Measurements from ENCODE around the gene RPL22. TPM values are rescaled to one million over a fixed set of nuclear protein-coding genes. Genes with fewer than 3 reads are reported as not detected.

Gene RPL22
- total and polyA plus RNA-seq, 2 of the 4 experiments (the other 2 are of a cell fraction), result 26.2 to 131 TPM

DNA sequence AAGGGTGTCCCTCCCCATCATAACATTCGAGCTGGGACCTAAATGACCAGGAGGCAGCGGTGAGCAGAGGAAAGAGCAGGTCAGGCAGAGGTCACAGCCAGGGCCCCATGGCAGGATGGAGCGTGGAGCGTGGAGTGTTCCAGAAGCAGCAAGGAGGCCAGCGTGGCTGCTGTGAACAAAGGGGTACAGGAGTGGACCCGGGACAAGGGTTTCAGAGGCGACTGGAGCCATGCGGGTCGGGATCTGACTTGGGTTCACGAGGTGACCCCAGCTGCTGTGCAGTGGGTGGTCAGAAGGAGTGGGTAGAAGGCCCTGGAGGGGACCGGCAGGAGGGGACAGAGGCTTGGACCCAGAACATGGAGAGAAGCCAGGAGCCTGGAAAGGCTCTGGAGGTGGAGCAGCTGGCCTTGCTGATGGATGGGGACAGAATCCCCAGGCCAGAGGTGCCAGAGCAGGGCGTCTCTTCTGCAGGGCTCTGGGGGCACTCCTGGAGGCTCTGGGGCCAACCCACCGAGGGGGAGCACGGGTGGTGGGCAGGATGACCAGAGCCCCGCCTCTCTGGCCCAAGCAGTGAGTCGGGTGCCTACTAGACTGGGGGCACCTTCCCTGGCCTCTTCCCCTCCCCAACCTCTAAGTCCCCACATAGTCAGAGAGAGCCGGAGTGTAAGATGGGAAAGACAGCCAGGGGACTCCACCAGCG is 21.6 kb downstream of the RPL22 start:
- Histone ChIP-seq H3K56ac (ENCODE audit: extremely low read depth, insufficient read depth, low read length) (no peak overlapping the region), H3K27ac (ENCODE audit: insufficient read depth, low read length) (no peak overlapping the region), H2AK9ac (replicated peaks; ENCODE audit: low read depth, low read length, poor library complexity) (no peak overlapping the region), H3K9me1 (ENCODE audit: insufficient read depth, low read length) (no peaks in the 10 kb centered on the region), H2BK20ac (ENCODE audit: low read depth, low read length) (no peak overlapping the region), H3K14ac (replicated peaks; ENCODE audit: low read depth, low read length) (no peak overlapping the region), H2BK120ac (ENCODE audit: low read depth, low read length) (no peak overlapping the region), H3K79me1 (ENCODE audit: low read depth in 1 of 2, low read length in 2 of 2) (no peaks in the 10 kb centered on the region), H3K36me3 (ENCODE audit: control insufficient read depth, insufficient read depth, low read length) (no peaks in the 10 kb centered on the region), H2BK15ac (ENCODE audit: low read depth, low read length) (no peak overlapping the region), H2AFZ (replicated peaks; ENCODE audit: low read length, poor library complexity) (no peak overlapping the region), H3K9ac (ENCODE audit: low read depth, low read length) (no peak overlapping the region), H4K5ac (ENCODE audit: low read depth, low read length) (no peak overlapping the region), H4K8ac (ENCODE audit: low read depth in 2 of 2, low read length in 2 of 2) (no peak overlapping the region), H3K9me3 (ENCODE audit: control insufficient read depth, insufficient read depth, low read length) (no peaks in the 10 kb centered on the region; the same call in 1 of the 2 replicates), H4K20me1 (ENCODE audit: insufficient read depth, low read length) (peaks cover 11% of the 10 kb centered on the region), H2AK5ac (ENCODE audit: low read depth, low read length) (no peak overlapping the region), H3K23ac (ENCODE audit: low read depth, low read length) (no peak overlapping the region), H3K4me3 (ENCODE audit: insufficient read depth, low read depth, low read length) (no peak overlapping the region), H3K4me2 (ENCODE audit: low read depth, low read length) (no peak overlapping the region), H3K27me3 (ENCODE audit: control insufficient read depth, insufficient read depth, low read length) (peaks cover 51% of the 10 kb centered on the region), H3K18ac (ENCODE audit: low read depth, low read length) (no peak overlapping the region), H4K91ac (ENCODE audit: insufficient read depth, low read depth, low read length) (no peak overlapping the region), H3K4ac (ENCODE audit: low read depth, low read length) (no peak overlapping the region), H3K4me1 (ENCODE audit: control insufficient read depth, insufficient read depth, low read length) (peaks cover 2% of the 10 kb centered on the region; the same call in 1 of the 2 replicates), H2BK5ac (ENCODE audit: low read depth, low read length, poor library complexity, severe bottlenecking) (no peak overlapping the region)
- dilution Hi-C loops (cut with HindIII; ENCODE audit: low sequenced_read_pairs, unreplicated experiment) (no loop called here), in situ Hi-C loops (cut with MboI; ENCODE audit: low sequenced_read_pairs) (no loop called here), intact Hi-C loops (cut with micrococcal nuclease) (no loop called here)
- ChIA-PET POLR2A (ENCODE audit: unreplicated experiment) (no interaction called here), CTCF (no interaction called here)
- 71% methylated on average over 7 of the region's 18 CpGs; no CpG with 5 or more reads in 1 of the 2 experiments for WGBS, 2 experiments (ENCODE audit: extremely low coverage in 2 of 2, insufficient read length in 1 of 2)
- no peak for DNase-seq
- no TSS peak for BruUV-seq (replicated peaks)
- ATAC-seq (ENCODE audit: low read depth), result no peak
- TF ChIP-seq SMC3 (IDR thresholded peaks at IDR 0.05; ENCODE audit: low read depth, low read length) (no peak), RCOR1 (IDR thresholded peaks at IDR 0.05; ENCODE audit: insufficient replicate concordance, low read length) (no peak), FOS (IDR thresholded peaks at IDR 0.05; ENCODE audit: low read depth, low read length) (no peak), NFE2L2 (IDR thresholded peaks at IDR 0.05; ENCODE audit: low read depth, low read length) (no peak), MAFK (IDR thresholded peaks at IDR 0.05; ENCODE audit: low read depth, low read length) (no peak), RAD21 (IDR thresholded peaks at IDR 0.05; ENCODE audit: low read length) (no peak), RFX5 (IDR thresholded peaks at IDR 0.05; ENCODE audit: low read depth, low read length) (no peak), USF2 (IDR thresholded peaks at IDR 0.05; ENCODE audit: low read depth, low read length) (no peak), POLR2A (IDR thresholded peaks at IDR 0.05; ENCODE audit: low read depth, low read length) (no peak), CTCF (conservative IDR thresholded peaks at IDR 0.05; ENCODE audit: low read depth, low read length) (no peak), CEBPB (IDR thresholded peaks at IDR 0.05; ENCODE audit: low read depth, low read length) (no peak), MXI1 (IDR thresholded peaks at IDR 0.05; ENCODE audit: borderline replicate concordance, low read depth, low read length) (no peak), MAZ (IDR thresholded peaks at IDR 0.05; ENCODE audit: borderline replicate concordance, low read depth, low read length) (no peak), BHLHE40 (IDR thresholded peaks at IDR 0.05; ENCODE audit: low read depth, low read length) (no peak), CHD1 (IDR thresholded peaks at IDR 0.05; ENCODE audit: low read depth, low read length) (no peak), ELK1 (IDR thresholded peaks at IDR 0.05; ENCODE audit: borderline replicate concordance, low read depth, low read length) (no peak)

Measured in IMR-90 (cell line).